Upper lobe of left lung (tissue), 6 donors: ENCODE measurements around the gene STARD5. TPM values are rescaled to one million over a fixed set of nuclear protein-coding genes. Genes with fewer than 3 reads are reported as not detected.

Experiments used
- ATAC-seq, 2 donors: fragments of 200-7000 bp; cut with Tn5 transposase; one replicate each; pipeline ENCODE4 v1.9.1; 2022; ENCODE audit warnings: mild to moderate bottlenecking in 2 of 2, moderate library complexity in 2 of 2; ENCODE audit not compliant: low FRiP score in 2 of 2
- DNase-seq, 2 donors: peaks; one replicate each; pipeline ENCODE4 v3.0.0-alpha.2; 2019 to 2020
- H3K27ac ChIP-seq, 4 donors: fragments of 200-600 bp; sonication (generic); one replicate each; pipeline ENCODE4 v1.5.1; 2016 to 2019
- H3K27me3 ChIP-seq, 4 donors: fragments of 200-600 bp; sonication (generic); one replicate each; pipeline ENCODE4 v1.5.1; 2017 to 2019
- H3K36me3 ChIP-seq, 4 donors: fragments of 200-600 bp; sonication (generic); one replicate each; pipeline ENCODE4 v1.5.1; 2016 to 2019
- H3K4me1 ChIP-seq, 4 donors: fragments of 200-600 bp; sonication (generic); one replicate each; pipeline ENCODE4 v1.5.1; 2018 to 2019
- H3K4me3 ChIP-seq, 4 donors: fragments of 200-600 bp; sonication (generic); one replicate each; pipeline ENCODE4 v1.5.1; 2017 to 2019; ENCODE audit warnings: mild to moderate bottlenecking in 2 of 4, moderate library complexity in 1 of 4
- H3K9me3 ChIP-seq, 4 donors: fragments of 200-600 bp; sonication (generic); one replicate each; pipeline ENCODE4 v1.5.1; 2018 to 2019
- CTCF ChIP-seq, 6 experiments: fragments of 450-650 bp in 4 of 6; fragments of 200-600 bp in 2 of 6; sonication (generic) in 2 of 6; IDR thresholded peaks; one replicate each; pipeline ENCODE4 v1.5.1; 2016 to 2019; ENCODE audit warnings: antibody characterized with exemption in 6 of 6
- EP300 ChIP-seq, 4 donors: sonication (generic); formaldehyde crosslinking; IDR thresholded peaks; one replicate each; pipeline ENCODE4 v1.5.1; 2017; ENCODE audit warnings: antibody characterized with exemption in 4 of 4, control low read depth in 2 of 4
- POLR2A ChIP-seq, 4 donors: fragments of 450-650 bp; IDR thresholded peaks; one replicate each; pipeline ENCODE4 v1.5.1; 2016 to 2017; ENCODE audit warnings: antibody characterized with exemption in 4 of 4, mild to moderate bottlenecking in 2 of 4
- POLR2AphosphoS5 ChIP-seq, 2 donors: sonication (generic); formaldehyde crosslinking; IDR thresholded peaks; one replicate each; pipeline ENCODE4 v1.5.1; 2017; ENCODE audit warnings: antibody characterized with exemption in 2 of 2
- WGBS, 2 donors: methylation state at CpG; one replicate each; pipeline ENCODE4 v1.1.5; 2017 to 2018; 5-methylcytosine and 5-hydroxymethylcytosine counted together
- total RNA-seq, 6 donors: library from RNA; depleted of rRNA in 4 of 6; stranded (reverse); fragments of >200 nt in 4 of 6; gene quantifications; one replicate each; pipeline versions ENCODE4 v1.1.0 to v1.2.1, GENCODE V29; 2016 to 2021
- donor health status: DM: no; HTN: no; CAD: no; lungs with moderate emphysema.
- donor health status: DM: no; HTN: yes; CAD: no; lungs with severe emphysema.

STARD5 gene
- total RNA-seq, 6 donors from 2014 or later: 3.0 to 8.3 (median 5.6) TPM

GRCh38 chr15:81336568-81336967 is 12.6 kb upstream of the STARD5 start:
- WGBS, 2 donors: 89 to 94% methylated on average over 4 of the region's 4 CpGs
- Histone ChIP-seq H3K27ac (no peak overlapping the region), H3K9me3 (no peaks in the 10 kb centered on the region), H3K36me3 (no peaks in the 10 kb centered on the region), H3K4me3 (no peak overlapping the region), H3K27me3 (no peaks in the 10 kb centered on the region), H3K4me1 (no peaks in the 10 kb centered on the region)
- TF ChIP-seq POLR2AphosphoS5 (IDR thresholded peaks at IDR 0.05) (no peak), EP300 (IDR thresholded peaks at IDR 0.05) (no peak), POLR2A (IDR thresholded peaks at IDR 0.05) (no peak), CTCF (IDR thresholded peaks at IDR 0.05) (no peak)
- DNase-seq: no peak
- no peak for ATAC-seq

GRCh38 chr15:81335631-81336030 is 11.7 kb upstream of the STARD5 start:
- Histone ChIP-seq H3K27me3 (no peaks in the 10 kb centered on the region), H3K4me1 (no peaks in the 10 kb centered on the region), H3K36me3 (no peaks in the 10 kb centered on the region), H3K27ac (no peak overlapping the region), H3K4me3 (no peak overlapping the region), H3K9me3 (no peaks in the 10 kb centered on the region)
- 91 to 93% methylated on average over 4 of the region's 4 CpGs for WGBS, 2 donors
- no peak for TF ChIP-seq POLR2A (IDR thresholded peaks at IDR 0.05)
- TF ChIP-seq EP300 (IDR thresholded peaks at IDR 0.05): no peak
- no peak for TF ChIP-seq CTCF (IDR thresholded peaks at IDR 0.05)
- no peak for TF ChIP-seq POLR2AphosphoS5 (IDR thresholded peaks at IDR 0.05)
- ATAC-seq (no peak), DNase-seq (no peak)

GRCh38 chr15:81334768-81335435 is 11.0 kb upstream of the STARD5 start:
- no peak for TF ChIP-seq POLR2AphosphoS5 (IDR thresholded peaks at IDR 0.05)
- no peak for TF ChIP-seq POLR2A (IDR thresholded peaks at IDR 0.05)
- no peak for TF ChIP-seq EP300 (IDR thresholded peaks at IDR 0.05)
- TF ChIP-seq CTCF (IDR thresholded peaks at IDR 0.05): no peak
- H3K27me3 ChIP-seq: no peaks in the 10 kb centered on the region
- DNase-seq (no peak), ATAC-seq (no peak)
- H3K4me3 ChIP-seq: no peak overlapping the region
- no peaks in the 10 kb centered on the region for H3K9me3 ChIP-seq
- H3K4me1 ChIP-seq: no peaks in the 10 kb centered on the region
- no peak overlapping the region for H3K27ac ChIP-seq
- H3K36me3 ChIP-seq: no peaks in the 10 kb centered on the region
- WGBS, 2 donors: 93 to 94% methylated on average over 8 to 10 of the region's 10 CpGs

GRCh38 chr15:81333363-81333762 is 9.4 kb upstream of the STARD5 start:
- ATAC-seq: no peak
- Histone ChIP-seq H3K36me3 (no peaks in the 10 kb centered on the region), H3K27ac (no peak overlapping the region), H3K9me3 (no peaks in the 10 kb centered on the region), H3K27me3 (no peaks in the 10 kb centered on the region), H3K4me3 (no peak overlapping the region), H3K4me1 (no peaks in the 10 kb centered on the region)
- WGBS, 2 donors: 91 to 96% methylated on average over 3 of the region's 3 CpGs
- no peak for DNase-seq
- TF ChIP-seq POLR2AphosphoS5 (IDR thresholded peaks at IDR 0.05) (no peak), EP300 (IDR thresholded peaks at IDR 0.05) (no peak), CTCF (IDR thresholded peaks at IDR 0.05) (no peak), POLR2A (IDR thresholded peaks at IDR 0.05) (no peak)

- Histone ChIP-seq H3K27me3 (no peaks in the 10 kb centered on the region), H3K4me1 (no peaks in the 10 kb centered on the region), H3K36me3 (no peaks in the 10 kb centered on the region), H3K9me3 (no peaks in the 10 kb centered on the region), H3K27ac (no peak overlapping the region), H3K4me3 (no peak overlapping the region)
- no peak for ATAC-seq
- no peak for TF ChIP-seq CTCF (IDR thresholded peaks at IDR 0.05)
- no peak for TF ChIP-seq POLR2A (IDR thresholded peaks at IDR 0.05)
- no peak for TF ChIP-seq EP300 (IDR thresholded peaks at IDR 0.05)
- no peak for TF ChIP-seq POLR2AphosphoS5 (IDR thresholded peaks at IDR 0.05)
- peak in 1 of 2 donors; percentile 68 for DNase-seq
- 86 to 94% methylated on average over 9 to 12 of the region's 12 CpGs for WGBS, 2 donors
Measured at GRCh38 chr15:81332326-81332725, 8.4 kb upstream of the STARD5 start.
